Glutamatergic neuron (in vitro differentiated cells): Measurements from ENCODE around the gene CCDC33. TPM values are rescaled to one million over a fixed set of nuclear protein-coding genes. Genes with fewer than 3 reads are reported as not detected.

Experiments used
- DNase-seq: peaks from one replicate; pipeline ENCODE4 v3.0.0; 2022
- H3K27ac Mint-ChIP-seq: one replicate; pipeline ENCODE4 v1.8.0; 2020; ENCODE audit warnings: mild to moderate bottlenecking, mixed read lengths, inconsistent platforms; ENCODE audit not compliant: unreplicated experiment
- H3K27me3 Mint-ChIP-seq: one replicate; pipeline ENCODE4 v1.8.0; 2020; ENCODE audit warnings: mild to moderate bottlenecking, moderate library complexity, mixed read lengths, inconsistent platforms; ENCODE audit not compliant: unreplicated experiment
- H3K36me3 Mint-ChIP-seq: one replicate; pipeline ENCODE4 v1.8.0; 2020; ENCODE audit warnings: mild to moderate bottlenecking, mixed read lengths, inconsistent platforms; ENCODE audit not compliant: unreplicated experiment
- H3K4me1 Mint-ChIP-seq: one replicate; pipeline ENCODE4 v1.8.0; 2020; ENCODE audit warnings: mild to moderate bottlenecking, low read depth, mixed read lengths, inconsistent platforms; ENCODE audit not compliant: unreplicated experiment
- H3K4me3 Mint-ChIP-seq: one replicate; pipeline ENCODE4 v1.8.0; 2020; ENCODE audit warnings: mild to moderate bottlenecking, mixed read lengths, inconsistent platforms; ENCODE audit not compliant: unreplicated experiment
- H3K9me3 Mint-ChIP-seq: one replicate; pipeline ENCODE4 v1.8.0; 2020; ENCODE audit warnings: mild to moderate bottlenecking, moderate library complexity, mixed read lengths, inconsistent platforms; ENCODE audit not compliant: unreplicated experiment
- CTCF ChIP-seq: fragments of 200-600 bp; sonication (generic); IDR thresholded peaks from one replicate; pipeline ENCODE4 v1.5.0; 2021; ENCODE audit not compliant: partially characterized antibody, unreplicated experiment
- total RNA-seq: library from RNA; stranded (reverse); fragmentation: NEBNext Ultra II Directional; extraction: Animal tissue kit (Norgen Biotek cat#: 25700); gene quantifications from one replicate; pipeline ENCODE4 v1.2.1, GENCODE V29; 2021; ENCODE audit not compliant: unreplicated experiment

The CCDC33 gene
- total RNA-seq, 1 donor from 2014 or later, result 0.49 TPM

- Mint-ChIP-seq H3K36me3 (peaks cover 5% of the 10 kb centered on the region), H3K9me3 (peaks cover 14% of the 10 kb centered on the region), H3K4me3 (no peak overlapping the region), H3K4me1 (peaks cover 14% of the 10 kb centered on the region), H3K27ac (no peak overlapping the region), H3K27me3 (peaks cover 24% of the 10 kb centered on the region)
- no peak for DNase-seq
- TF ChIP-seq CTCF, result no peak
Measured at GRCh38 chr15:74297887-74298286, 61.8 kb downstream of the CCDC33 start.

- peaks cover 16% of the 10 kb centered on the region for H3K9me3 Mint-ChIP-seq
- peaks cover 18% of the 10 kb centered on the region for H3K4me1 Mint-ChIP-seq
- no peak overlapping the region for H3K4me3 Mint-ChIP-seq
- H3K36me3 Mint-ChIP-seq, result no peaks in the 10 kb centered on the region
- no peak for TF ChIP-seq CTCF
- H3K27me3 Mint-ChIP-seq, result peaks cover 24% of the 10 kb centered on the region
- H3K27ac Mint-ChIP-seq, result no peak overlapping the region
- DNase-seq, result no peak
Measured at GRCh38 chr15:74300057-74300795, 64.1 kb downstream of the CCDC33 start.

GRCh38 chr15:74301583-74302361 is 65.6 kb downstream of the CCDC33 start:
- H3K36me3 Mint-ChIP-seq, result no peaks in the 10 kb centered on the region
- DNase-seq, result no peak
- no peak overlapping the region for H3K27ac Mint-ChIP-seq
- H3K27me3 Mint-ChIP-seq, result peaks cover 24% of the 10 kb centered on the region
- no peak for TF ChIP-seq CTCF
- no peak overlapping the region for H3K4me3 Mint-ChIP-seq
- H3K4me1 Mint-ChIP-seq, result peaks cover 21% of the 10 kb centered on the region
- H3K9me3 Mint-ChIP-seq, result peaks cover 14% of the 10 kb centered on the region

- Mint-ChIP-seq H3K27ac (peak overlapping the region; percentile 64), H3K36me3 (no peaks in the 10 kb centered on the region), H3K4me3 (peak overlapping the region; percentile 21), H3K27me3 (peaks cover 24% of the 10 kb centered on the region), H3K9me3 (peaks cover 14% of the 10 kb centered on the region), H3K4me1 (peaks cover 21% of the 10 kb centered on the region)
- TF ChIP-seq CTCF, result peak; percentile 76
- peak; percentile 86 for DNase-seq
Measured at GRCh38 chr15:74302821-74303359, 66.8 kb downstream of the CCDC33 start.
